Erythroblast (primary cell): ENCODE data around the gene FOXJ3.

ENCODE experiments used
- GATA1 ChIP-seq: IDR thresholded peaks from 2 replicates; pipeline ENCODE4 v1.6.1; 2011; ENCODE audit warnings: low read depth, mild to moderate bottlenecking, control low read depth, low read length, moderate library complexity
- POLR2A ChIP-seq: IDR thresholded peaks from 2 replicates; pipeline ENCODE4 v1.6.1; 2011; ENCODE audit warnings: mild to moderate bottlenecking, low read length

GRCh38 chr1:42130061-42130660 is 204.9 kb downstream of the FOXJ3 start:
- no peak for TF ChIP-seq POLR2A
- TF ChIP-seq GATA1: no peak
